CD4-positive, alpha-beta T cell treated with Interleukin-15 for 4 hours (primary cell): ENCODE results near the gene EPHB3.

ENCODE experiments used
- DNase-seq: peaks from one replicate; pipeline ENCODE4 v3.0.0-alpha.2; 2020; ENCODE audit warnings: low spot score

The EPHB3 gene

DNA sequence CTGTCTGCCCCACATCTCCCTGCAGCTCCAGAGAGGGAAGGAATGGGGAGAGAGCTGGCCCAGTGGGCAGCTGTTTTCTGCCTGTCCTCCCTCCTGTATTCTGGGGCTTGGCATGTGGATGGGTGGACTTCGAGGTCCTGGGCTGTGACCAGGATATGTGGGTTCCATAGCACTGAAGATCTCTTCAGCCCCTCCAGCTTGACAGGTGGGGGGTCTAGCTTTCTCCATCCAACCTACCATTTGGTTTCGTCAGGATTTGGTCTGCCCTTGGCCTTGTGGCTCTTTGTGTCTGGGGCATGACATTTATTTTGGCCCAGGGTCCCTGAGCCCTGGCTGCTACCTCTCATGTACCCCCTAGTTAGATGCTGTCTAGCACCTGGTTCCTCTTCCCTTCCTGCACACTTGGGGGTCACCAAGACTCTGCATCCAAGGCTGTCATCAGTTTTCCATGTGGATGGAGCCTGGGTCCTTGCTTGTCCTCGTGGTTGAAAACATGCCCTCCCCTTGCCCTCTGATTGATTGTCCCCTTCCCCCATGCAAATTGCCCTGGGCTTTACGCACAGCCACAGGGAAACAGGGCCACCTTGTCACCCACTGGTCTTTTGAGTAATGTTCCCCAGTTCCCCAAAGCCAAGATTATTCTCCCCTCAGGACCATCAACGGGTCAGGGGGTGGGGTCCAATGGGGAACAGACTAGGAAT is 3.2 kb downstream of the EPHB3 start:
- DNase-seq: no peak

DNA sequence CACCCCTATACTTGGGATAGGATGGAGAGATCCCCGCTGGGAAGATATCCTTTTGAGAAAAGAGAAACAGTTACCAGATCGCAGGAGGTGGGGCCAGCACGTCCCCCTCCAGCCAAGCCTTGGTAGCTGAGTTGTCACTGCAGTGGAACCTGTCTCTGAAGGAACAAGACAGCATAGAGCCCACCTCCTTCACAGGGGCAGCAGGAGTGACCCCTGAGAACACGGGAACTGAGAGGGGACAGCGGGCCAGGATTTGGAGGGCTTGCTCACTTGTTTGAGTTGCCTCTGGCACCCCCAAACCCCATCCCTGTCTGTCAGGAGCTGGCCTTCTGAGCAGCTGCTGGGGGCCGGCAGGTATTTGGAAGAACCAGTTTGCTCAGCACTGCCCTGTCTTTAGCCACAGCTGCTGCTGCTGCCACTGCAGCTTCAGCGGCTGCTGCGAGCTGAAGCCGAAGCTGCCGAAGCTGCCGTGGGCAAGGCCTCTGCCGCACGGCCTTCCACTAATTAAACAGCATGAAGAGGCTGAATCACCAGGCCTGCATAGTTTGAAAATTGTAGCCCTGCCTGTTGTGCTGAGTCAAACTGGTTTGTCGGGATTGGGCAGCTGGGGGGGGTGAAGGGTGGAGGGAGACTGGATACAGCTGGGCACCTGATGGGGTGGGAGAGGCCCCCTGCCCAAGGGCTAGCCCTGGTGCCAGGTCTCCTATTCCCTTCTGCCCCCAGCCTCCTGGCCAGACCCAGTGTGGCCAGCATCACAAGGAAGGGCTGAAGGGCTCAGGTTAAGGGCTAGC is 4.0 kb downstream of the EPHB3 start:
- DNase-seq: no peak

DNA sequence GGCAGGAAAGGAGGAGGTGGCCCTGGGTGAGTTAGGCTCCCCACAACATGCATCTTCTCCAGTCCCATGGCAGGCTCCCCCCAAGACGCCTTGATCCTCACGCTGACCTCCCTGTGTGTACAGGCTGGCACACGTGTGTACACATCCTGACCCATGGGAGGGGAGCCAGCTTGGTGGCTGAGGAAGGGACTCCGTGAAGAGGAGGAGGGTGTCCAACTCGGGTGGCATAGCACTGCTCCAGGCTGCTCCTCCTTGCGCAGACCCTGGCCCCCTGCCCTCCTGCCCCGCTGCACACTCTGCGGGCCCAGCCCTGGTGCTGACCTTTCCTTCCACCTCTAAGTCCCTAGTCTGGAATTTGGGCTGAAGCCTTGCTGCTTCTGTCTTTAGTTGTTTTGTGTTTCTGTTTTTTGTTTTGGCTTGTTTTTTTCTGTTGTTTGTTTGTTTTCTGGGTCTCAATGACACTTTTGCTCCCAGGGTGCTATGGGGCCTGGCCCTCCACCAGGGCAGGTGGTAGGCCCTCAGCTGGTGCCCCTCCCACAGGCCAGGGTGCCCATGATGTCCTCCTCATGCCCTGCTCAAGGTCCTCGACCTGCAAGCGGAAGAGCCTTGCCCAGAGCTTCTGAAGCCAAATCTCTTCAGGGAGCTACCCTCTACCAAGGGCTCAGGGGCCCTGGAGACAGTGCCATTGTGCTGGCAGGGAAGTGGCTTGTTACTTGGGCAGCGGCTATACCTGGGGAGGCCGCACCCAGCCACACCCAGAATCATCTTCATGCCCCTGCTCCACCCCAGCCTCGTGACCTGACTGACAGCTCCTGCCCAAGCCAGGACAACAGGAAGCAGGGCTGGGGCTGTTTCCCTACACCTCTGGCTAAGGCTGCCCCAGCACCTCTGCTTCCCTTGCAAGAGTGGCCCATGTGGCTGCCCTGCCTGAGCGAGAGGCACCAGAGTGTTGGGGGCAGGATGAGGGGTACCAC is 5.1 kb downstream of the EPHB3 start:
- DNase-seq: no peak

DNA sequence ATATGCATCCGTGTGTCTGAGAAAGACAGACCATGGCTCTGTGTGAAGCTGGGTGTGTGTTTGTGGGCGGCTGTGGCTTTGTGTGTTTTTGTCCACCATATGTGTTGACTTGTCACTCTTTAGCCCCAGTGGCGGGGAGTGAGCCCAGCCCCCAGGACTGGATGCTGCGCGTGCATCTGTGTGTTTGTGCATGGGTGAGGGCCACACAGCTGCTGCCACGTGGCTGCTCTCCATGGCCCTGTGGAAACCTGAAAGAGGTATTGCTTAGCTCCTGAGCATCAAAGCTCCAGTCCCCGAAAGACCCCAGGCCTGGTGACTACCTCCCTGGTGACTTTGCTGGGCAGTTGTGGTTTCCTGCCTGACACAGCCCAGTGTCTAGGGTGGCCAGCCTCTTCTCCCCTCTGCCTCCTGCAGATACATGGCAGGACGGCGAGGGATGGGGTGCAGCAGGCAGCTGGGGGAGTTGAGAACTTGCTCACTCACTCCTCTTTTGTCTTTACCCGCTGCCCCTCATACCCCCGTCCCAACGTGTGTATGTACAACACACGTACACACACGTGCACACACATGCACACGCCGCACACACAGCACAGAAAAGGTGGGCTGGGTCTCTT is 6.5 kb downstream of the EPHB3 start:
- no peak for DNase-seq

DNA sequence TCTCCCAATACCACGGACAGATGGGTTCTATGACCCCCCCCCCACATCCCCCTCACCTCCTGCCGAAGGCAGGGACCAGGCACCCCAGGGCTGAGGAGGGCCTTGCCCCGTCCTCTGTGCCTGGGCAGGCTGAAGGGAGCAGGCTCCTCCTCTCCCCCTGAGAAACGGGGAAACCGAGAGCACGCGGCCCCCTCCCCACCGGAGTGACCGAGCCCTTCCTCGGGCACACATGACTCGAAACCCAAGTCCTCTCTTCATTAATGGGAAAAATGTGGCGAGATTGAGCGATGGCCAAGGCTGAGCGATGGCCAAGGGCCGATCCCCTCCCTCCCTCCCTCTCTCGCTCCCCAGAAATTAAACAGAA is 7.0 kb downstream of the EPHB3 start:
- no peak for DNase-seq

DNA sequence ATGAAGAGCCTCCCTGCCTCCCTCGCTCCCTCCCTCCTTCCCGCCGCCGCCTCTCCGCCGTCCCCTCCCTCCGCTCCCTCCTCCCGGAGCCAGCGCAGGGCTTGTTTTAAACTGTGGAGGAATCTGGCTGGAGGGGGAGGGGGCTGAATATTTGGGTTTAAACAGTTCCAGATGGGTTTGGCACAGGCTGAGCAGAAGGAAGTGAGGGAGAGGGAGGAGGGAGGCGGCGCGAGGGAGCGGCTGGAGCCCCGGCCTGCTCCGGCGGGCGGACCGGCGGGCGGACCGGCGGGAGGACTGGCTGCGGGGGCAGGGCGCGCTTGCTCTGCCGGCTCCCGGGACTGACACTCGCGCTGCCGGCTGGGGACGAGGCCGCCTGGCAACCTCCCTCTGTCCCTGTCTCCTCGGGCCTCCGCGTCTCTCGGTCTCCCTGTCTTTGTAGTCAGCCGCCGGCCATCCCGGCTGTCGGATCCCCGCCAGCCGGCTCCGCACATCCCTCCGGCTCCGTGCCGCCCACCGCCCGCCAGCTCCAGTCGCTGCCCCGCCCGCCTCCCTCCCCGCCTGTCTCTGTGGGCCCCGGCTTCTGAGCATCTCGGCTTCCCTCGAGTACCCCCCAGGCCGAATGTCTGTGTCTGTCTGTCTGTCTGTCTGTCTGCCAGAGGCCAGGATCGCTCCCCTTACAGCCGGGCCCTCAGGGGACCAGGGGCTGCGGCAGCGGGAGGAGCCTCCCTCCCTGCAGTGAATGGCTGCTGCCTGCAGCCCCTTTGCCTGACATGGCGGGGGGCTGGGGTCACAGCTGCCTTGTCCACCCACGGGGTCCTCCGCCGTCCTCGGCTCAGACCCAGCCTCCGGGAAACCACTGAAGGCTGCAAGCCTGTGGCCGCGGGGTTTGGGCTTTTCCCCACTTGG is 7.6 kb downstream of the EPHB3 start:
- DNase-seq: no peak

DNA sequence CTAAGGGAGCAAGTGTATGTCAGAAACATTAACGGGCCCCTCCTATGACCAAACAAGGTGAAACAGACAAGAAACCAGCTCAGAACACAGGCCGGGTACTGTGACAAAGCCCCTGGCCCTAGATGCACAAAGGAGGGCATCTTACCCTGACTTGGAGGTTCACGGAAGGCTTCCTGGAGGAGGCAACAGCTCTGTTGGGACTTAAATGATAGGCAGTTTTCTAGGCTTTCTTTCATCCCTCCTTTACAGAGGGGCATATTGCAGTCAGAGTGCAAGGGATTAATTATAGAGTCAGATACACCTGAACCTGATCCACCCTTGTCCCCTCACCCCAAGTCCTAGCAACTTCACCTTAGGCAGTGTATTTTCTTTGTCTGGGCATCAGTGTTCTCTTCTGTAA is 8.4 kb downstream of the EPHB3 start:
- no peak for DNase-seq

DNA sequence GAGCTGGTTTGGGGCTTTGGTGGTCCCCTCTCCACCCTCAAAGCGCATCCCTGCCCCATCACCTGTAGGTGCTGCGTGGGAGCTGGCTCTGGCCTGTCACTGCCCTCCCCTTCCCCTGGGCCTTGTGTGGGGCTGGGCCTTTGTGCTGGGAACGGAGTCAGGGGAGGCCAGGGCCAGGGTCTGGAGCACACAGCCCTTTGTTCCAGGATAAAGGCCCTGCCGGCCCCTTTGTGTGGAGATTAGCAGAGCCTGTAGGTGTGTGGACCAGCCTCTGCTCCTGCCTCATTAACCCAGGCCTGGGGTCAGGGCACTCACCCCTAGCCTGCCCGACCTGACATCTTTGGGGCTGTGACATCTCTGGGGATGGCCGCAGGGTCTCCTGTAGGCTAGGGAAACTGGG is 8.9 kb downstream of the EPHB3 start:
- DNase-seq: no peak

DNA sequence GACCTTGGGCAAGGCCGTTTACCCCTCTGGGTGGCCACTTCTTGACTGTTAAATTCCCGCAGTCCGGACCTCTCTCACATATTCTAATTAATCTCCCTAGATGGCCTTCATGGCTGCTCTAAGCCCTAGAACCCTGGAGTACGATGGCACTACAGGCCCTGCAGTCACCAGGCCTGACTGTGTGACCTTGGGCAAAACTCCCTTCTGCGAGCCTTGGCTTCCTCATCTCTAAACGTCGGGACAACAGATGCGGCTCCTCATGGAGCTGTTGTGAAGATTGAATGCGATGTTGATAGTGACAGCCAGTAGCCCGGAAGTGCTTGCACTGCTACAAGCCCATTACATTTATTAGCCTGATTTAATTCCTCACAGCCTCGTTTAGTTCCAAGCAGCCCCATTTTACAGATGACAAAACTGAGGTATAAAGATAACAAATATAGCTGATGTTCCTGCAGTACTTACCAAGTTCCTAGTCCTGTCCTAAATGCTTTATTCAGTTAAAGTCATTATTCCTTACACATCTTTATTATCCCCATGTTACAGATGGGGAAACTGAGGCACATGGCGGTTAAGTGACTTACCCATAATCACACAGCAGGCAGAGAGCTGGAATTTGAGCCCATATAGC is 10.3 kb downstream of the EPHB3 start:
- DNase-seq: no peak

DNA sequence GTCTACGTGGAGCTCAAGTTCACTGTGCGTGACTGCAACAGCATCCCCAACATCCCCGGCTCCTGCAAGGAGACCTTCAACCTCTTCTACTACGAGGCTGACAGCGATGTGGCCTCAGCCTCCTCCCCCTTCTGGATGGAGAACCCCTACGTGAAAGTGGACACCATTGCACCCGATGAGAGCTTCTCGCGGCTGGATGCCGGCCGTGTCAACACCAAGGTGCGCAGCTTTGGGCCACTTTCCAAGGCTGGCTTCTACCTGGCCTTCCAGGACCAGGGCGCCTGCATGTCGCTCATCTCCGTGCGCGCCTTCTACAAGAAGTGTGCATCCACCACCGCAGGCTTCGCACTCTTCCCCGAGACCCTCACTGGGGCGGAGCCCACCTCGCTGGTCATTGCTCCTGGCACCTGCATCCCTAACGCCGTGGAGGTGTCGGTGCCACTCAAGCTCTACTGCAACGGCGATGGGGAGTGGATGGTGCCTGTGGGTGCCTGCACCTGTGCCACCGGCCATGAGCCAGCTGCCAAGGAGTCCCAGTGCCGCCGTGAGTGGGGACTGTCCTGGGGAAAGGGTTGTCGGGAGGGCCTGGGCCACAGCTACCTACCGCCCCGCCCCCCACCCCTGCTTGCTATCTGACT is 11.2 kb downstream of the EPHB3 start:
- DNase-seq: no peak

DNA sequence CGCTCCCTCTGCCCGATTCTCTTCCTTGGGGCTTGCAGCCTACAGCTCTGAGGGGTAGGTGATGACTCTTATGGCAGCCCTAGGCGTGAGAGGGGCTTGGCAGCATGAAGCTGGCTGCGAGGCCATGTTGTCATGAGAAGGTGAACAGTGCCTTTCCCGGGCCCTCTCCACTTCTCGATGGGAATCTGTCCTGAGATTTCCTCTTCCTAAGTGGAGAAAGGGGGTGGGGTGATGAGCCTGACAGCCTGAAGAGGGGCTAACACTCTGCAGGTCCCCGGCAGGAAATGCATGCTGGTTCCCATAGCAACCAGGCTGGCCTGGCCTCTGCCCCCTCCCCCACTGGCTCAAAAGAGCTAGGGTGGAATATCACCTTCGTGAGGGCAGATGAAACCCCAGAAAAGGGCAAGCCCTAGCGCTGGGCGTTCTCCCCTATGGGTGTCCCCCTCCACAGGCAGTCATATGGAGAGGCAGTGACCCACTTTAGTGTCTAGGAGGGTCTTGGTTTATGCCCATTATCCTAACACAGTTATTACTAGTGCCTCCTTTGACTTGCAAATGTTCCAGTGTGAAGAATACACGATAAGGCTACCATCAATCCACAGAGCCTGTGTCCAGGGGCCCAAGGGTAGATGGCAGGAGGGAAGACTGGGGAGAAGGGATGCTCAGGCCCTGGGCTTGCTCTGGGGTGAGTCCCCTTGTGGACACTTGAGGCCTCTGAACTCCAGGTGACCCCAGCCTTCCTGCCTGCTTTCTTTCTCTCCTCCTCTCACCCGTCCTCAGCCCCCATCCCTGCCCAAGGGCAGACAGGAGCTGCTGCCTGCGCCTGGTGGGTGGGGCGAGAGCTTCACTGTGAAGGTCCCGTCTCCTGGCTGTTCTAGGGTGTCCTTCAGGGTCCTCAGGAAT is 13.2 kb downstream of the EPHB3 start:
- DNase-seq: no peak

DNA sequence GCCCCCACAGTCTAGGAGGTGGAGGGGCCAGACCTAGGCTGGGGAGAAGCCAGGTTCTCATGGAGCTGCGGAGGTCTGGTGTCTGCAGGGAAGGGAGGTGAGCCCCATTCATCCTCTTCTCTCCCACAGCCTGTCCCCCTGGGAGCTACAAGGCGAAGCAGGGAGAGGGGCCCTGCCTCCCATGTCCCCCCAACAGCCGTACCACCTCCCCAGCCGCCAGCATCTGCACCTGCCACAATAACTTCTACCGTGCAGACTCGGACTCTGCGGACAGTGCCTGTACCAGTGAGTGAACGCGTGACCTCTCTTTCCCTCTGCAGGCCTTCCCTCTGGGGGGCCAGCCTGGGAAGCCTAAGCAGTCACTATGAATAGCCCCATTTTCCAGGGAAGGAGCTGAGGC is 14.1 kb downstream of the EPHB3 start:
- DNase-seq: no peak

DNA sequence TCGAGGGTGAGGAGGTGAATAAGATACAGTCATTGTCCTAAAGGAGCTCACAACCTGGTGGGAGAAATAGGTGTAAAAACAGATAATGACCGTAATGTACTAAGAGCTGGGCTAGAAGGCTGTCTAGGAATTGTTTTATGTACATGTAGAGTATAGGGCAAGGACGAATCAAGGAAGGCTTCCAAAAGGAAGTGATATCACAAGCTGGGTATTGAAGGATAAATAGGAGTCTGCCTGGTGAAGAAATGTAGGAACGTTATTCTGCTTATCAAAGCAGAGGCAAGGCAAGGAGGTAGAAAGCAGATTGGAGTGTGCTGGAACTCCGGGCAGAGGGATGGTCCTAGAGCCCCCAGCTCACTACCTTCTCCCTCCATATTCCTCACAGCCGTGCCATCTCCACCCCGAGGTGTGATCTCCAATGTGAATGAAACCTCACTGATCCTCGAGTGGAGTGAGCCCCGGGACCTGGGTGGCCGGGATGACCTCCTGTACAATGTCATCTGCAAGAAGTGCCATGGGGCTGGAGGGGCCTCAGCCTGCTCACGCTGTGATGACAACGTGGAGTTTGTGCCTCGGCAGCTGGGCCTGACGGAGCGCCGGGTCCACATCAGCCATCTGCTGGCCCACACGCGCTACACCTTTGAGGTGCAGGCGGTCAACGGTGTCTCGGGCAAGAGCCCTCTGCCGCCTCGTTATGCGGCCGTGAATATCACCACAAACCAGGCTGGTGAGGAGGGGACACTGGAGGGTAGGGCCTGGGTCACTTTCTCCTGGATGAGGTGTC is 15.1 kb downstream of the EPHB3 start:
- no peak for DNase-seq

DNA sequence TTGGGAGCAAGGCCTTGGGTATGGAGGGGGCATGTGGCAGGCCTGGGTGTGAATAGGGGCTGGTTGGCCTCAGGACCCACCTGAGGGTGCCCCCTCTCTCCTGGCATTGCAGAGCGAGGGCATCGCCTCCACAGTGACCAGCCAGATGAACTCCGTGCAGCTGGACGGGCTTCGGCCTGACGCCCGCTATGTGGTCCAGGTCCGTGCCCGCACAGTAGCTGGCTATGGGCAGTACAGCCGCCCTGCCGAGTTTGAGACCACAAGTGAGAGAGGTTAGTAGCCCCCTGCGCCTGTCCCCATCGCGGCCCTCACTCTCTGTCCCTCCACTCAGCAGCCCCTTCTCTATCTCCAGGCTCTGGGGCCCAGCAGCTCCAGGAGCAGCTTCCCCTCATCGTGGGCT is 16.0 kb downstream of the EPHB3 start:
- no peak for DNase-seq

DNA sequence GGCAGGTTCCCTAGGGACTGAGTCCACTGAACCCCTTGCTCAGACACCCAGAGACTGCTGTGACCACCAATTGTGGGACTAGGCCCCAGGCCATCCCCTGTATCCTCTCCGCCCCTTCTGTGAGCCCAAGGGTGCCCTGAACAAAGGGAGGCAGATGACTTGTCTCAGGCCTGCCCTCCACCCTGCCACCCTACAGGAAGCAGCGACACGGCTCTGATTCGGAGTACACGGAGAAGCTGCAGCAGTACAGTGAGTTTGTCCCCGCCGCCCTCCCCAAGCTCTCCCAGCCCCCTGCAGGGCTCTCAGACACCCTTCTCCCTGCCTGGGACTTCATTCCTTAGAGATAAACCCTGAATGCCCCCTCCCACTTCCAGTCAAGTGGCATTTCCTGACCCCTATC is 16.6 kb downstream of the EPHB3 start:
- DNase-seq: no peak

DNA sequence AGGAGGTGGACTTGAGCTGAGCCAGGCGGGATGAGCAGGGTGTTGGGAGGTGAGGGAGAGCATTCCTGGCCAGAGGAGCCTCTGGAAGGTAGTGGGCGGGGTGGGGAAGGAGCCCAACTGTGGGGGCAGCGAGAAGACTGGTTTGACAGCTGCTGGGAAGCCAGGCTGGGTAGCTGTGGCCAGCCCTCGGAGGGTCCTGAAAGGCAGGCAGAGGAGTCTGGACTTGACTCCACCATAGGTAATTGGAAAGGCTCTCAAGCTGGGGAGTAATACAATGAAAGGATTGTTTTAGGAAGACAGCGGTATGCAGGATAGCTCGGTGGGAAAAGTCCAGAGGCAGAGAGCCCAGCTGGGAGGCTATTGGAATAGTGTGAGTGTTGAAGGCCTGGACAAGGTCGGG is 17.2 kb downstream of the EPHB3 start:
- no peak for DNase-seq

DNA sequence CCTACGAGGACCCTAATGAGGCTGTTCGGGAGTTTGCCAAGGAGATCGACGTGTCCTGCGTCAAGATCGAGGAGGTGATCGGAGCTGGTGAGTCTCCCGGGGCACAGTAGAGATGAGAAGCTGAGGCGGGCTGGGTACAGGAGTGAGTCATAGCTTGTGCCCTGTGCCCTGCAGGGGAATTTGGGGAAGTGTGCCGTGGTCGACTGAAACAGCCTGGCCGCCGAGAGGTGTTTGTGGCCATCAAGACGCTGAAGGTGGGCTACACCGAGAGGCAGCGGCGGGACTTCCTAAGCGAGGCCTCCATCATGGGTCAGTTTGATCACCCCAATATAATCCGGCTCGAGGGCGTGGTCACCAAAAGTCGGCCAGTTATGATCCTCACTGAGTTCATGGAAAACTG is 17.9 kb downstream of the EPHB3 start:
- DNase-seq: no peak

DNA sequence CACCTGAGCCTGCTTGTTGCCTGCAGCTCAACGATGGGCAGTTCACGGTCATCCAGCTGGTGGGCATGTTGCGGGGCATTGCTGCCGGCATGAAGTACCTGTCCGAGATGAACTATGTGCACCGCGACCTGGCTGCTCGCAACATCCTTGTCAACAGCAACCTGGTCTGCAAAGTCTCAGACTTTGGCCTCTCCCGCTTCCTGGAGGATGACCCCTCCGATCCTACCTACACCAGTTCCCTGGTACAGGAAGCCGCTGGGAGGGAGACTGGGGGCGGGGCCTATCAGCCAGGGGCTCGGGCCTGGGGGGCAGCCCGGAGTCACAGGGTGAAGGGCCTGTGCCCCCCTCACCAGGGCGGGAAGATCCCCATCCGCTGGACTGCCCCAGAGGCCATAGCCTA is 18.8 kb downstream of the EPHB3 start:
- no peak for DNase-seq
